ENCODE data around the gene PARN. TPM values are rescaled to one million over a fixed set of nuclear protein-coding genes. Genes with fewer than 3 reads are reported as not detected.

PARN gene
- total RNA-seq, 1 donor from 2014 or later = 18.7 TPM

Small RNAs within 50 kb of the gene (small RNA-seq; reads per million reads assigned to genes)
- gene RN7SL274P (ENCODE audit: low replicate concordance) (not detected), gene RNU7-125P (ENCODE audit: low replicate concordance) (not detected)

Other genes with a start within 250 kb of the PARN start
- gene BFAR, start 2.7 kb upstream of the PARN start, total RNA-seq = 59.5 TPM
- gene PLA2G10, start 64.0 kb upstream of the PARN start, total RNA-seq = not detected
- 0.25 TPM for gene NPIPA3, start 73.2 kb upstream of the PARN start, total RNA-seq
- not detected for gene NPIPA2, start 112.3 kb upstream of the PARN start, total RNA-seq
- gene NOMO1, start 203.5 kb upstream of the PARN start, total RNA-seq = 63.7 TPM

Measured in temporal lobe (tissue), 2 donors.